Measurements from ENCODE around the gene PRKCA.
A peak's percentile ranks its signal among the peaks of the same experiment; 100 is the strongest.

The PRKCA gene

DNA sequence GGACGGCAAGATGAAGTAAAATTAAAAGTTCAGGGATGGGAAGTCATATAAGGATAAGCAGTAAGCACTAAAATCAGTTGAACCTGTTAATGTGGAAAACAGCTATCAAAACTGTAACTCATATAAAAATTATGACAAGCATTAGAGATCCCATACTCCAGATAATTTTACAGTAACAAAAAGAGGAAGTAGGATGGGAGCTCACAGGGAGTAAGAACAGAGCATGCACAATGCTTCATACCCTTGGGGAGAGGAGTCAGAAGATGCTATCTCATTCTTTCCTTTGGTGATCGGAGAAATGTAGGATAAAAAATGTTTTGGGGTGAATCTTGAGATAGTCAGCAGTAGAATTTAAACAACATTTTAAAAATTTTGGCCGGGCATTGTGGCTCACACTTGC is 367.8 kb downstream of the PRKCA start:
- no peak for DNase-seq

DNA sequence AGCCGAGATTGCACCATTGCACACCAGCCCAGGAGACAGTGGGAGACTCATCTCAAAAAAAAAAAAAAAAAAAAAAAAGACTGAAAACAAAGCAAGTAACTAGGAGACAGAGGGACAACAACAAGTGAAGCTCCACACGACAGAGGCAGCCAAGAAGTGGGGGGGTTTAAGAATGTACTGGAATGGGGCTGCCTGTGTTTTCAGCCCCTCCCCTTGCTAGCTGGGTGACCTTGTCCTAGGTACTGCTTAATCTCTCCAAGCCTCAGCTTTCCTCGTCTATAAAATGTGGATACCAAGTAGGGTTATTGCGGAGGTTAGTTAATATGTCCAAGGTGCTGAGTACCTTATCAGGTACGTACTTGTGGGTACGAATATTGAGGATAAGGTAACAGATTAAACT is 368.7 kb downstream of the PRKCA start:
- no peak for DNase-seq

DNA sequence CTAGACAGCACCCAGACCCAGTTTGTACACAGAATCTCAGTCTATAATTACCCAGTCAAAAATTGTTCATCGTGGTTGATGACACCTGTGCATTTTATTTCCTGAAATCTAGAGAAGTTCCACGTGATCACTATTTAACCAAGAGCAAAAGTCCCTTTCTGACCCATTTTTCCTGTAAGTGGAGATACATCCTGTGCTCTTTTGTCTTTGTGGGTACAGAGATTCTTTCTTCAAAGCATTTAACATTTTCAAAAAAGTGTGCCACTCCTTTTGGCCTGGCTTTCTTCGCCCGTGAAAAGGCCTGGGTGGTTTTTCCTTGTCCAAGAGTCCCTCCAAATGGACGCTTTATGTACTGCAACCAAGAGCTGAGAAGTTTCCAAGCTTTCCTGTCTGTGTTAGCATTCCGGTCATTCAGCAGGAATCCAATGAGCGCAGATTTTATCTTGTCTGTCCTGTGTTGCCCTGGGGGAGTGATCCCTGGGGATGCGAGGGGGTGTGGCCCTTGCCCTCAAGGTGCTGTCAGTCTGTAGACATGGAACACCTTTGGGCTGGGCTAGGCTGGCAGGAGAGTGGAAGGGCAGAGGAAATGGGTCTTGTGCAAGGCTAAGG is 371.4 kb downstream of the PRKCA start:
- DNase-seq = peak; percentile 74

DNA sequence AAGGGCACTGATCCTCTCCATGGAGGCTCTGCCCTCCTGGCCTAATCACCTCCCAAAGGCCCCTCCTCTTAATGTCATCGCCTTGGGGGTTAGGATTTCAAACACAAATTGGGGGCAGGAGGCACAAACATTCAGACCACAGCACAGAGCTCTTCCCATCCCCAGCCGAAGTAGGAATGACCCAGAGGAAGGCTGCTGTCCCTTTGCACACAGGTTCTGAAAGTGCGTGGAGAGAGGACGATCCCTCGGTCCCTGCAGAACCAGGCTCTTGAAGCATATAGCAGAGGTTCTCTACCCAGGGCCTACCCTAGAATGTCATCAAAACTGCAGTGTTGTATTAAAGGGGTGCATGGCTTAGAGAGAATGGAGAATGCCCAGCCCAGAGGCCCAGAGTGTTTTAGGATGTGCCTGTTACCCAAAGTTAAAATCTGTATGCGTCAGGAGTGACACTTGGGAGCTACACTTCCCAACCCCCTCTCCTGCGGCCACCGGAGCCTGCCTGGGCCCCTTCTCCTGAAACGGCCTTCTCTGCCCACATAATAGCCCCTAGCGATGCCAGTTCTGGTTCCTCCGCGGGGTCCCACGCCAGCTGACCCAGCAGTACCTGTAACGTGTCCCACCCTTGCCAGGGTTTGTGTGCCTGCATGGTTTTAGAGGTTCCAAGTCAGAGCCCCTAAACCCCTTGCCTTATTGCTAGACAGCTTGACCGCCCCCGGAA is 373.0 kb downstream of the PRKCA start:
- DNase-seq = no peak

DNA sequence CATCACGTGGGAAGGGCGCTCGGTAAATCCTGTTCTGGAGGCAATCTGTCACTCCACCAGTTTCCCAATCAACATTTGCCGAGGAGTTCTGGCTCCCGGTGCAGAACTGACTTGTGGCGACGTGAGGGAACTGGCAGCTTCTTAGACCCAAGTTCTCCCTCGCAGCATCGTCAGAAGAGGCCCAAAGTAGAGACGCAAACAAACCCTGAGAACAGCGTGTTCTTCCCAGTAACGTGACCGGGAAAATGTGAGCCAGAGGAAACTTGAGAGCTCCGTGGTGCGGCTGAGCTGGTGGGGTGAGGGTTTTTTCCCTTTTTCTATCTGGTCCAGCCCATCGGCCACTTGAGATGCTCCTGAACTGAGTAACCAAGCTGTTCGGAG is 373.6 kb downstream of the PRKCA start:
- DNase-seq = no peak

DNA sequence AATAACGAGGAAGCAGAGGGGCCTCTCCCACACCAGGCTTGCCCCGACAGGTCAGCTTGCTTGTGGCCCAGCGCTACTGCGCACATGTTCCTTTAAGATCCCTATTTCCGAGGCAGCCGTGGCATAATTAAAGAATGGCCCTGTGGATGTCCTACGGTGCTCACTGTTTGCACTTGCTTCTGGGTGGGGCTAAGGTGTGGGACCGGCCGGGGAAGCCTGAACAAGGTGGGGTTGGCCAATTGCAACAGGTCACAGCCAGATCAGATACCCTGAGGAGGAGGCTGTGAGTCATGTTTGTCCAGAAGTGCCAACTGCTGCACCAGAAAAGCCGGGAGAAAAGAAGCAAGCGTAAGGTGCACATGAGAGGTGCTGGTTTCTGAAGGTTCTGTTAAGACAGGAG is 374.0 kb downstream of the PRKCA start:
- DNase-seq = no peak

DNA sequence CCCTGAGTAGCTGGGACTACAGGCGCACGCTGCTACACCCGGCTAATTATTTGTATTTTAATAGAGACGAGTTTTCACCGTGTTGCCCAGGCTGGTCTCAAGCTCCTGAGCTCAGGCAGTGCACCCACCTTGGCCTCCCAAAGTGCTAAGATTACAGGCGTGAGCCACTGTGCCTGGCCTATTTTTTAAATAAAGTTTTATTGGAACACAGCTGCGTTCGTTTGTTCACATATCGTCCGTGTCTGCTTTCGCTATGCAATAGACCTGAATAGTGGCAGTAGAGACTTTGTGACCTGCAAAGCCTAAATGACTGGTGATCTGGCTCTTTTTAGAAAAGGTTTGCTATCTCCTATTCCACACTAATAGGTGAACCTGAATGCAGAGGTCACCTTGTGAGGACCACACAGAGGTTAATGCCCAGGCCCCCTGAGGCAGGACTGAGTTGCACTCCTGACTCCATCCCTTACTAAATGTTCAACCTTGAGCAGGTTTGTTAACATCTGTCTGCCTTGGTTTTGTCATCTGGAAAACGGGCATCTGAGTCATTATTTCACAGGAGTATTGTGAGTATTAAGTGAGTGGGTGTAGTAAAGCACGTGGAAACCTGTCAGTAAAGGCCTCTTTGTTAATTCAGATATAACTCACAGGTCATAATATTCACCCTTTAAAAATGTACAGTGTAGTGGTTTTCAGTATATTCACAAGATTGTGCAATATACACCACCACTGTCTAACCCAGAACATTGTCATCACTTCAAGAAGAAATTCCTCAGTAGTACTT is 375.0 kb downstream of the PRKCA start:
- DNase-seq = peak; percentile 94

DNA sequence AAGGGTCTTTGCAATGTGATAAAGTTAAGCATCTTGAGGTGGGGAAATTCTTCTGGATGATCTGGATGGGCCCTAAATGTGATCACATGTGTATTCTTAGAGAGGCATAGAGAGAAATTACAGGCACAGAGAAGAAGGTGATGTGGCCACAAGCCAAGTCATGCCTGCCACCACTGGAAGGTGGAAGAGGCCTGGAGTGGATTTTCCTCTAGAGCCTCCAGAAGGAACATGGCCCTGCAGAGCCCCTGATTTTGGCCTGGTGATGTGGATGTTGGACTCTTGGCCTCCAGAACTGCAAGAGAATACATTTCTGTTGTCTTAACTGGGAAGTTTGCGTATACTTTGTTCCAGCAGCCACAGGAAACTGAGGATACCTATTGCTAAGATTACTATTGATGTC is 375.6 kb downstream of the PRKCA start:
- no peak for DNase-seq

DNA sequence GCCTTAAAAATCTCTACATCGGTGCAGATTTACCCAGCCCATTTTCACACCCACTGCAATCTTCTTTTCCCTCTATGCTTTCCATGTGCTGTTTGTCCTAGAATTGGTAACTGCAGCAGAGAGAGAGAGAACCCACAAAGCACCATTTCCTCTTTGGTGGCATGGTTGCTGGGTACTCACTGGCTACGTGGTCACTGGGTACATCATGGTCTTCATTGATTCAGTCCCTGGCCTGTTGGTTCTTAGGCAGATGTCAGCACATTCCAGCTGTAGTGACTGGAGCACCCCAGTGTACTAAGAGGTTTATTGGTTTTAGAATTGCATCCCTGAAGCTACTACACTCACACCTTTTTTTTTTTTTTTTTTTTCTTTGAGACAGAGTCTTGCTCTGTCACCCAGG is 376.4 kb downstream of the PRKCA start:
- no peak for DNase-seq

DNA sequence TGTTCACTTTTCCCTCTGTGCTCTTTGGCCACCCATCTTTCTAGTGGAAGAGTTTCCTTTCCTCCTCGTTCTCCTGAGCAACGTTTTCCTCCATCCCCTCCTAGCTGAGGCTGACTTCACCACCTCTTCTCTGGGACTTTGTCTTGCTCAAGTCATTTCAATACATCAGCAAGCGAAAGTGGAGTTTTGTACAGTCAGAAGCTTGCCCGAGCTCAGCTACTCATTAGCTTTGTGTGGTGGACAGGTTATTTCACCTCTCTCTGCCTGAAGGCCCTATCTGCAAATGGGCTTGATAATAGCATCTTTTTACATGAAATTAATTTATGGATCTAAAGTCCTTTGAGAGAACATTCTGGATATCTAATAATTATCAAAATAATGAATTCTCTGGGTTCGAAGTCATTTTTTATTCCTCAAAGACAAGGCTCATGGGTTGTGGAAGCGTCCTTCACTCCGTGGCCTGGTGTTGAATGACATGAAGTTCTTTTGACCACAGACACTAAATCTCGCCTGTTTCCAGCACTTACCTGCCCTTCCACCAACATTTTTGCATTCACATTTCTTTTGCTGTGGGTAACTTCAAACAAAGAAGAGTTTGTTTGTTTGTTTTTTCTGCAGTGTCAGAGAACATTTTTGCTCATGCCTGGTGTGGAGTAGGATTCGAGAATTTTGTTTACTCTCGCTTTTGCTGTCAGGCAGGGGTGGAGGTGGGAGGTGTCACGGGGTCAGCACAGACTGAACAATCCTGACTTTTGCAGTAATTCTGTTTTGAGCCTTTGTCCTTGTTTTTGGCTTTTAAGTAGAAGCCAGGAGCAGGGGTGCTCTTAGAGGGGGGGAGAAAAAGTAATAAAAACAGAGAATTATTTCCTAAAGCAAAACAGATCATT is 377.5 kb downstream of the PRKCA start:
- no peak for DNase-seq

DNA sequence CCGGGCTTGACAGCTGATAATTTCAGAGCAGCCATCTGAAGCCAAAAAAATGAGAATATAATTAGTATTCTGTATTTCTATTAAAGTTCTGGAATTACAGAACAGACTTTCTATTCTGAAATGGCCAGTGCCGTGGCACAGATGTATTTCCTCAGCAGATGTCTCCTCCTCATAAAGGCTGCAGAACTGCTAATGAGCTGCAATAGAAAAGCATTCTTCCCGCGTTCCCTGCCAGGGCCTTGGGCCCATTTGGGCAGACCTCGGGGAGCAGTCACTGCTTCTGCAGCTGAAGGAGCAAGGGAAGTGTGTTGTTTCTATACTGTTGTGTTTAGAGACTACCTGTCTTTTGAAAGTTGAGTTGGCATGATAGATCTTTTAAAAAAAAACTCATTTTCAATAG is 379.9 kb downstream of the PRKCA start:
- DNase-seq = no peak

DNA sequence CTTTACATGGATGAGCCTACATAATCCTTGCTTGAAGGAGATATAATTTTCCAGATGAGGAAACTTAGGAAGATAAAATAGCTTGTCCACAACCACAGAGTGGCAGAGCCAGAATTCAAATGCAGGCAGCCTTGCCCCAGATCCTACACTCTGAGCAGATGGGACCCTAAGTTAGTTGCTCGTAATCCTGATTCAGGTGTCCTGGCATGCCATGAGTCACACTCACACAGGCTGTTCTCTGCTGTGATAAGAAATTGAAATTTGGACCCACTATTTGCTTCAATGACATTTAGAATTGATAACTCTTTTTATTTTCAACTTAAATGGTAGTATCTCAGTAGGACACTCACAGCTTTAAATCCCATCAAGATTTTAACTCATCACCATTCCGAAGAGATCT is 381.8 kb downstream of the PRKCA start:
- no peak for DNase-seq

DNA sequence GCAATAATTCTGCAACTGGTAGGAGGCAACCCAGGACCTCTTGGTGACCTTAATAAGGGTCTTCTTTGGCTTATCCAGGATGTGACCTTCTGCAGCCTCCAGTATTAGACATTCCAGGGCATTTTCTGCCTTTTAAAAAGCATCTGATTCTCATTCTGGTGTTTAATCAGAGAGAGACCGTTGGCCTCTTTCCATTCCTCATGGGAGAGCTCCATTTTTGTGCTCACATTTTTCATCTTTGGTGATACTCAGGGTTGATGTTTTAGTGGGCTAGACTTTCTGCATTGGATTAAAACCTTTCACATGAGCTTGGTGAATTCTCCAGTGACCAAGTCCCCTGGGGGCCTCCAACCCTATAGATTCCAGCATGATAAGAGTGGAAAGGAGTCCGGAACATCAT is 382.3 kb downstream of the PRKCA start:
- no peak for DNase-seq

DNA sequence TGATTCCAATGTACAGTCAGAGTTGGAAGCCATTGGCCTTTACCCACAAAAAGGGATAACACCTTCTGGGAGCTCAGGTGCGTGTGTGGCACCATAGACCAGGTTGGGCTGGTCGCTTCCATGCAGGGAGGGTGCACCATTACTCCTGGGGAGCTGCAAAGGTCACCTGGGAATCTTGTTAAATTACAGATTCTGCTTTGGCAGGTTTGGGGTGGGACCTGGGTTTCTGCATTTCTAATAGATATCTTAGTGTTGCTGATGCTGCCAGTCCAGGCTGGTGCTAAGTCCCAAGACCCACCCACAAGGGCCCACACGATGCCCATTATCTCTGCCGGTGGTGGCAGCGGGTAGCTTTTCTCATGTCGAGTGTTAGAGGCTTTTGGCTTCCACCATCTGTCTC is 384.2 kb downstream of the PRKCA start:
- no peak for DNase-seq

DNA sequence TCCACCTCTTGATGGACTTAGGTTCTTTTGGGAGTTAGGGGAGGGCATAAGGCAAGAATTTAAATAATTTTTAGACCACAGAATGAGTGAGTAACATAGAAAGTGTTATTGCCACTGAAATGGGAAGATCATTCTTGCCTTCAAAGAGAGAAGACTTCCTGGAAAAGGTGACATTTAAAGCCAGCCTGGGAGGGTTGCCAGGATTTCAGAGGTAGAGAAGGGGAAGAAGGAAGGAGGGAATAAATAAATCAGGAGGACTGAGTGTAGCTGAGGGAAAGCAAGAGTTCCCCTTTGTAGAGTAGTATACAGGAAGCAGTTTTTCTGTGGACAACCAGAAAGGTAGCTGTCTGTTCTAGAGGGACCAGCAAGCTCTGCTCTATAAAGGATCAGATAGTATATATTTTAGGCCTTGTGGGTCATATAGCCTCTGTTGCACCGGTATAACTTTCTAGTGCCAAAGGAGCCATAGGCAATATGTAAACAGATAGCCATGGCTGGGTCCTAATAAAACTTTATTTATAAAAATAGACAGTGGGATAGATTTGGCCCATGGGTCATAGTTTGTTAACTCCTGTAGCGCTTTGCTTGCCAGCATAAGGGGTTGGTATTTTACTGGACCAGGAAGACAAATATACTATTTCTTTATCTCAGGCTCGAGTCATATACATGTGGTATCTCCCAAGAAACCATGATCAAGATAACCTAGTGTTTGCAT is 385.3 kb downstream of the PRKCA start:
- no peak for DNase-seq

DNA sequence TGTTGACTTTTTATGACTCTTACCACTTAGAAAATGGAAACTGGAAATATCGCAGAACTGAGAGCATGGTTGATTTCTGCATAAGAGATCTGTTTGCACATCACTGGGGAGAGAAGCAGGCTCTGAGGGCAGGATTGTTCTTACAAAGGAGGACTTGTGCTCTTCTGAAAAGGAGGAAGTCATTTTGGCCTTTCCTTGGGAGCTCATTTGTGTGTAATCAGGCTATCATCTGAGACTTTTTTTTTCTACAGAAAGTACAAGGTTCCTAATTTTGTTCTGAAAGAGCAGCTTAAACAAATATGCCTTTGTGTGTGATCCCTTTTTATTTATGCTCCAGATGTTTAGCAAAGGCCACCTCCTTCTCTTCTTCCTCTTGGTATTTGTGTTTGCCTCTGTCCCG is 386.8 kb downstream of the PRKCA start:
- no peak for DNase-seq

DNA sequence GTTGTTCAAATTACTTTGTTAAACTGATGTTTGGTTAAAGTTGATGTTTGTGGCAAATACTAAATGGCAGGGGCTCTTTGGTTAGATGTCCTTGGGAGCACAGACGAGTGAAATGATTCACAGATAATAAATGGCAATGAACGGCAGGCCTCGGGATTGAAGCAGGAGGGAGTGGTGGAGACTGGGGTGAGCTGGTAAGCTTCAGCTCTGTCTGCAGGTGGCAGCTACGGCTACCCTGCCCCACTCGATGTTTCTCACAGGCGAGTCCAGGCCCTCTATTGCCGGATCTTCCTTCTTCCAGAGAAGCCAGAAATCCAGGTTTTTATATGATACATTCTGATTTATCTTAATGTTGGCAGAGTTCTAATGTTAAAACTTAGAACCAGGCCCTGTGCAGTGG is 387.8 kb downstream of the PRKCA start:
- DNase-seq = no peak

DNA sequence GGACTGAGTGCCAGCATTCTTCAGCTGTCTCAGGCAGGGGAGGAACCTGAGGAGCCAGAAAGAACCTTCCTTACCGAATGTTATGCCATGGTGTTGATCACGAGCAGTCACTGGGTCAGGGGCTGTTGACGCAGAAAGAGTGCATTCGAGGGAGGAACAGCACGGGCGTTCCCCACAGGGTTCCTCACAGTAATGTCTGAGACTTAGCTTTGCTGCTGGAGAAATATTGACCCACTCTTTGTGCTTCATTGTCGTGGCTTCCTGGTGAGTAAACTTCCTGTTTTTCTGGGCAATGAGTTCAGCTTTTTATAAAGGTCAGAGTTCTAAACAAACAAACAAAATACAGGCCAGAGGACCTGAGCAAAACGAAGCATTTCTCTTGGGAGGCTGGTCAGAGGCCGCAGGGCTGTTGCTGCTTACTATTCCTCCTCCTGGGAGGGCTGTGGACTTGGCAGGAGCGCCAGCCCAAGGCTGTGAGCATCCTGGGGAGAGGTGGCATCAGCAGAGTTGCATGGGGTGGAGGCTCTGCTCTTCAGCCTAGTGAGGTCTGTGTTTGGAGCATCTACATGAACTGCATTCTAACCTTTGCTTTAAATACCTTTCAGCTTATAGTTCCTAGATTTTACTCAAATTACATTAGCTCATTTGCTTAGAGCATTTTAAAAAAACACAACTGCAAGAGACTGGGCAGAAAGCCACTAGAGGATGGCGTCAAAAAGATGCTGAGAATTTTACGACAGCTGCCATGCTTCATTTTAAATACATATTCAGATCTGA is 389.4 kb downstream of the PRKCA start:
- no peak for DNase-seq

DNA sequence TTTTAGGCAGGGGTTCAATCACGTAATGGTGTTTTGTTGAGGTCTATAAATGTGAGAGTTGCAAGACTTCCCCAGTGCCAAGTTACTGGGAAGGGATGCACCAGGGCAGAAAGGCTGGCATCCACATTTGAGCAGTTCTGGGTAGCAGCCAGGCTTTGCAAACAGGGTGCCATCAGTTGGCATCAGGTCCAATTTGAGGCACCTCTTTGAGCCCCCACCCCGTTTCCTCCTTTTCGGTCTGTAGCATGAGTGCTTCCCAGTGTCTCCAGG is 389.9 kb downstream of the PRKCA start:
- no peak for DNase-seq

DNA sequence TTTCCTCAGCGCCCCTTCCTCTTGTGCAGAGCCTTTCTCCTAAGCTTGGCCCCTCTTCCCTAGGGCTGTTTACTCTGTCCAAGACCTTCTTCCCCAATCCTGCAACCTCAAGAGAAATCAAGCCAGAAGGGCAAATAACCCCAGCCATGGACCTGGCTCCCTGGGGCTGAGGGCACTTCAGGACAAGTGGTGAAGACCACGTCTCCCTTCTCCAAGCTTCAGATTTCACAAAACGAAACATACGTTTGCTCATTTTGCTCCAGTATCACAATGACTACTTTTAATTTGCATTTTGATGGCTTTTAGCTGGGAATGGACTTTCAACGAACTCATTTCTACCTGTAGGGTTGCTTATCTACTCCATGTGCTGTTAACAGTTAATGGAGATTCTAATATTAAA is 392.7 kb downstream of the PRKCA start:
- DNase-seq = no peak

DNA sequence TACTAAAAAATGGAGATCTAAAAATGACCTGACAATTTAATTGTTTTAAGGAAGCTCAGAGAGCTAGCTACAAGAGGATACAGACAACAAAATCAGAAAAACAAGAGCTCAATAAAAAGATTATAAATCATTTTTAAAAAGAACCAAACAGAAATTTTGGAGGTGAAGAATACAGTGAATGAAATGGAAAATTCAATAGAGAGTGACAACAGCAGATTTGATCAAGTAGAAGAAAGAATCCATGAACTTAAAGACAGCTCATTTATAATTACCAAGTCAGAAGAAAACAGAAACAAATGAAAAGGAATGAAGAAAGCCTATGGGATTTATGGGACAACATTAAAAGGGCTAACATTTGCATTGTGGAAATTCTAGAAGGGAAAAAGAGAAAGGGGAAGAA is 395.9 kb downstream of the PRKCA start:
- no peak for DNase-seq

DNA sequence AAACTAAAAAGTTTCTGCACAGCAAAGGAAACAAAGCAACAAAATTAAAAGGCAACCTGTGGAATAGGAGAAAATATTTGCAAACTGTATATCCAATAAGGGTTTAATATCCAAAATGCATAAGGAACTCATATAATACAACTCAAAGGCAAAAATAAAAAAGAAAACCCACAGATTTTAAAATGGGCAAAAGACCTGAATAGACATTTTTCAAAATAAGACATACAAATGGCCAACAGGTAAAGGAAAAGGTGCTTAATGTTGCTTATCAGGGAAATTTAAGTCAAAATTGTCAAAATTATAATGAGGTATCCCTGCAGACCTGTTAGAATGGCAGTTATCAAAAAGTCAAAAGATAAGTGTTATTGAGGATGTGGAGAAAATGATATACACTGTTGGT is 399.0 kb downstream of the PRKCA start:
- DNase-seq = no peak

Data from HCEC 1CT (cell line).